Natural killer cell (primary cell): ENCODE measurements around the gene BCL6. TPM values are rescaled to one million over a fixed set of nuclear protein-coding genes. Genes with fewer than 3 reads are reported as not detected.

Source experiments
- ATAC-seq, 3 donors: fragments of 150-1000 bp in 2 of 3; fragments of 200-7000 bp in 1 of 3; cut with Tn5 transposase; 1 replicate in 1 of 3; 2 replicates in 2 of 3; pipeline ENCODE4 v1.10.0; 2021; ENCODE audit warnings: mild to moderate bottlenecking in 2 of 3, moderate library complexity in 2 of 3
- DNase-seq, 2 donors: peaks; one replicate each; pipeline versions ENCODE4 v3.0.0 to v3.0.0-alpha.2; 2013 to 2021; ENCODE audit warnings: mixed read lengths in 1 of 2
- H3K27ac ChIP-seq: one replicate; pipeline ENCODE4 v1.5.1; 2013; ENCODE audit warnings: mild to moderate bottlenecking, low read length
- H3K27me3 ChIP-seq: one replicate; pipeline ENCODE4 v1.6.1; 2013; ENCODE audit warnings: low read length; ENCODE audit not compliant: control insufficient read depth, insufficient read depth
- H3K36me3 ChIP-seq: one replicate; pipeline ENCODE4 v1.6.1; 2013; ENCODE audit warnings: low read length; ENCODE audit not compliant: control insufficient read depth, insufficient read depth
- H3K4me1 ChIP-seq: one replicate; pipeline ENCODE4 v1.6.1; 2013; ENCODE audit warnings: low read length; ENCODE audit not compliant: control insufficient read depth, insufficient read depth
- H3K4me3 ChIP-seq: one replicate; pipeline ENCODE4 v1.5.1; 2013; ENCODE audit warnings: low read length
- H3K9me3 ChIP-seq: one replicate; pipeline ENCODE4 v1.6.1; 2013; ENCODE audit warnings: low read length; ENCODE audit not compliant: control insufficient read depth, insufficient read depth
- H3K27ac Mint-ChIP-seq, 2 donors: one replicate each; pipeline ENCODE4 v1.8.0; 2022; ENCODE audit warnings: mild to moderate bottlenecking in 2 of 2, mixed read lengths in 2 of 2, moderate library complexity in 1 of 2
- H3K27me3 Mint-ChIP-seq, 2 donors: one replicate each; pipeline ENCODE4 v1.8.0; 2022; ENCODE audit warnings: low read depth in 2 of 2, mixed read lengths in 2 of 2
- H3K36me3 Mint-ChIP-seq: one replicate; pipeline ENCODE4 v1.8.0; 2022; ENCODE audit warnings: mixed read lengths
- H3K4me1 Mint-ChIP-seq, 2 donors: one replicate each; pipeline ENCODE4 v1.8.0; 2022; ENCODE audit warnings: mixed read lengths in 2 of 2
- H3K4me3 Mint-ChIP-seq: one replicate; pipeline ENCODE4 v1.8.0; 2022; ENCODE audit warnings: mild to moderate bottlenecking, moderate library complexity, mixed read lengths
- H3K9me3 Mint-ChIP-seq, 2 donors: one replicate each; pipeline ENCODE4 v1.8.0; 2022; ENCODE audit warnings: mixed read lengths in 2 of 2
- CTCF ChIP-seq: fragments of 200-600 bp; IDR thresholded peaks from one replicate; pipeline ENCODE4 v1.8.0; 2022; ENCODE audit warnings: antibody characterized with exemption
- WGBS: methylation state at CpG from one replicate; pipeline ENCODE4 v1.1.7; 2013; ENCODE audit warnings: missing lambda C conversion rate; ENCODE audit not compliant: insufficient coverage; 5-methylcytosine and 5-hydroxymethylcytosine counted together
- intact Hi-C: fragments of 100-400 bp; cut with micrococcal nuclease; formaldehyde crosslinking; loops from one replicate; pipeline ENCODE4 v1.14.2; 2022
- total RNA-seq, 4 donors: library from RNA; stranded (reverse); fragments of 120-200 nt in 1 of 4; gene quantifications; one replicate each; pipeline versions ENCODE4 v1.2.3 to v1.2.4, GENCODE V29; 2013 to 2022

Gene BCL6
- total RNA-seq, 3 donors from 2014 or later (not counting 1 experiment from before 2014, with no cell fraction given): 41.0 to 59.0 (median 45.2) TPM

GRCh38 chr3:187698499-187699399, 46.5 kb downstream of the BCL6 start:
- Mint-ChIP-seq H3K27me3 (peaks cover 16 to 26% of the 10 kb centered on the region in 2 donors), H3K36me3 (no peaks in the 10 kb centered on the region), H3K27ac (no peak overlapping the region), H3K4me1 (no peaks in the 10 kb centered on the region), H3K9me3 (no peaks in the 10 kb centered on the region), H3K4me3 (no peak overlapping the region)
- no peaks in the 10 kb centered on the region for H3K36me3 ChIP-seq
- WGBS: 93% methylated on average over 37 of the region's 42 CpGs
- no peak overlapping the region for H3K27ac ChIP-seq
- no peaks in the 10 kb centered on the region for H3K4me1 ChIP-seq
- DNase-seq (no peak), ATAC-seq (no peak)
- intact Hi-C loops: no loop called here
- no peak overlapping the region for H3K4me3 ChIP-seq
- peaks cover 2% of the 10 kb centered on the region for H3K27me3 ChIP-seq
- H3K9me3 ChIP-seq: no peaks in the 10 kb centered on the region
- no peak for TF ChIP-seq CTCF

GRCh38 chr3:187696021-187696420, 49.2 kb downstream of the BCL6 start:
- peaks cover 23 to 33% of the 10 kb centered on the region in 2 donors for H3K27me3 Mint-ChIP-seq
- ATAC-seq (no peak), DNase-seq (no peak)
- H3K4me3 ChIP-seq: no peak overlapping the region
- H3K9me3 Mint-ChIP-seq: no peaks in the 10 kb centered on the region
- intact Hi-C loops: no loop called here
- no peak overlapping the region for H3K27ac ChIP-seq
- no peaks in the 10 kb centered on the region for H3K36me3 ChIP-seq
- 53% methylated on average over 3 of the region's 4 CpGs for WGBS
- H3K9me3 ChIP-seq: no peaks in the 10 kb centered on the region
- peaks cover 2% of the 10 kb centered on the region for H3K27me3 ChIP-seq
- H3K4me3 Mint-ChIP-seq: no peak overlapping the region
- no peaks in the 10 kb centered on the region for H3K4me1 Mint-ChIP-seq
- no peaks in the 10 kb centered on the region for H3K4me1 ChIP-seq
- H3K27ac Mint-ChIP-seq: no peak overlapping the region
- TF ChIP-seq CTCF: no peak
- no peaks in the 10 kb centered on the region for H3K36me3 Mint-ChIP-seq

GRCh38 chr3:187695449-187695848, 49.8 kb downstream of the BCL6 start:
- Histone ChIP-seq H3K4me1 (no peaks in the 10 kb centered on the region), H3K9me3 (no peaks in the 10 kb centered on the region), H3K4me3 (no peak overlapping the region), H3K27me3 (peaks cover 2% of the 10 kb centered on the region), H3K36me3 (no peaks in the 10 kb centered on the region), H3K27ac (no peak overlapping the region)
- intact Hi-C loops: no loop called here
- Mint-ChIP-seq H3K9me3 (no peaks in the 10 kb centered on the region), H3K36me3 (no peaks in the 10 kb centered on the region), H3K4me1 (no peaks in the 10 kb centered on the region), H3K4me3 (no peak overlapping the region), H3K27ac (no peak overlapping the region), H3K27me3 (peaks cover 25 to 33% of the 10 kb centered on the region in 2 donors)
- DNase-seq: no peak
- no peak for ATAC-seq
- WGBS: 81% methylated on average over 4 of the region's 4 CpGs
- no peak for TF ChIP-seq CTCF
